Ovary (tissue), 3 donors: Measurements from ENCODE around the gene PHLDB3.

ENCODE experiments used
- EP300 ChIP-seq: sonication (generic); formaldehyde crosslinking; IDR thresholded peaks from one replicate; pipeline ENCODE4 v1.6.1; 2017; ENCODE audit warnings: antibody characterized with exemption
- POLR2A ChIP-seq: fragments of 450-650 bp; IDR thresholded peaks from one replicate; pipeline ENCODE4 v1.6.1; 2017; ENCODE audit warnings: antibody characterized with exemption, mild to moderate bottlenecking, moderate library complexity
- TF ChIP-seq, protein P1 (sequence below), 3 donors: fragments of 450-650 bp in 2 of 3; fragments of 200-600 bp in 1 of 3; IDR thresholded peaks; one replicate each; pipeline versions ENCODE4 v1.5.1 to v1.8.0; 2016 to 2022; ENCODE audit warnings: antibody characterized with exemption in 3 of 3, mild to moderate bottlenecking in 1 of 3
- donor health status: DM: no; HTN: no; CAD: no.

DNA sequence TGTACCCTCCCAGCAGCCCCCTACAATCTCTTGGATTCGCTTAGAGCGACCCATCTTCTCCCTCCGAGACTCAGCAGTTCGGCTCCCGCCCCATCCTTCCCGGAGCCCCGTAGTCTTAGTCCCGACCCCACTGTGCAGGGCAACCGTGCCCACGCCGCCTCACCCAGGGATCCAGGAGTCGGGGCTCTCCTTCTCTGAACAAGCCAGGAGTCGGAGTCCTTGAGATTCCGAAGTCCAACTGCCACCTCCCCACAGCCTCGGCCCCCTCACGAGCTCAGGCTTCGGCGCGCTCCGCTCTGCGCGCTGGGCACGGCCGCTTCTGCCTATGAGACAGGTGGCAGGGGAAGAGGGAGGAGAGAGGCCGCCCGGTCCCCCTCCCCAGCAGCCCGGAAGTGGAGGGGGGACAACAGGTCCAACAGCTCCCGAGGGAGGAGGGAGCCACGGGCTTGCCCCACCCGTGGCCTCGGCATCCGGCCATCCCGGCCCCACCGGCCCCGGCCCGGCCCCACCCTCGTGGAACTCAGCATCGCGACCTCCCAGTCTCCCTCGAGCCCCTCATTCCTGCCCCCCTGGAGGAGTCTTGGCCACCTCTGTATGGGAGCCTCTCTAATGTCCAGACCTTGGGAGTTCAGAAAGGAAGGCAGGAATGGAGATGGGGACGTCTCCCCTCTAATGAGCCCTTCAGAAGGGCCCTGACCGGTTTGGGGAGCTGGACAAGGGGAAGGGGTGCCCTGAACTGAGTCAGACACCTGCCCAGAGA is at the start of gene PHLDB3:
- TF ChIP-seq, protein P1, sequence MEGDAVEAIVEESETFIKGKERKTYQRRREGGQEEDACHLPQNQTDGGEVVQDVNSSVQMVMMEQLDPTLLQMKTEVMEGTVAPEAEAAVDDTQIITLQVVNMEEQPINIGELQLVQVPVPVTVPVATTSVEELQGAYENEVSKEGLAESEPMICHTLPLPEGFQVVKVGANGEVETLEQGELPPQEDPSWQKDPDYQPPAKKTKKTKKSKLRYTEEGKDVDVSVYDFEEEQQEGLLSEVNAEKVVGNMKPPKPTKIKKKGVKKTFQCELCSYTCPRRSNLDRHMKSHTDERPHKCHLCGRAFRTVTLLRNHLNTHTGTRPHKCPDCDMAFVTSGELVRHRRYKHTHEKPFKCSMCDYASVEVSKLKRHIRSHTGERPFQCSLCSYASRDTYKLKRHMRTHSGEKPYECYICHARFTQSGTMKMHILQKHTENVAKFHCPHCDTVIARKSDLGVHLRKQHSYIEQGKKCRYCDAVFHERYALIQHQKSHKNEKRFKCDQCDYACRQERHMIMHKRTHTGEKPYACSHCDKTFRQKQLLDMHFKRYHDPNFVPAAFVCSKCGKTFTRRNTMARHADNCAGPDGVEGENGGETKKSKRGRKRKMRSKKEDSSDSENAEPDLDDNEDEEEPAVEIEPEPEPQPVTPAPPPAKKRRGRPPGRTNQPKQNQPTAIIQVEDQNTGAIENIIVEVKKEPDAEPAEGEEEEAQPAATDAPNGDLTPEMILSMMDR (IDR thresholded peaks at IDR 0.05): no peak
- TF ChIP-seq POLR2A: no peak
- no peak for TF ChIP-seq EP300
